ENCODE measurements around the gene PNPLA5. TPM values are rescaled to one million over a fixed set of nuclear protein-coding genes. Genes with fewer than 3 reads are reported as not detected.

PNPLA5 gene
- total RNA-seq, 1 donor from 2014 or later = not detected

- no peak for DNase-seq (ENCODE audit: extremely low spot score, unreplicated experiment)
- peaks cover 23% of the 10 kb centered on the region for H3K27me3 Mint-ChIP-seq (ENCODE audit: unreplicated experiment)
These were observed 40.5 kb downstream of the PNPLA5 start for GRCh38 chr22:43851058-43851978.

GRCh38 chr22:43850529-43850928, 41.3 kb downstream of the PNPLA5 start:
- DNase-seq (ENCODE audit: extremely low spot score, unreplicated experiment) = no peak
- Mint-ChIP-seq H3K36me3 (ENCODE audit: unreplicated experiment) (no peaks in the 10 kb centered on the region), H3K9me3 (ENCODE audit: unreplicated experiment) (no peaks in the 10 kb centered on the region), H3K4me3 (ENCODE audit: unreplicated experiment) (no peak overlapping the region), H3K27ac (ENCODE audit: unreplicated experiment) (no peak overlapping the region), H3K27me3 (ENCODE audit: unreplicated experiment) (peaks cover 25% of the 10 kb centered on the region), H3K4me1 (ENCODE audit: unreplicated experiment) (no peaks in the 10 kb centered on the region)
- TF ChIP-seq, protein P1, sequence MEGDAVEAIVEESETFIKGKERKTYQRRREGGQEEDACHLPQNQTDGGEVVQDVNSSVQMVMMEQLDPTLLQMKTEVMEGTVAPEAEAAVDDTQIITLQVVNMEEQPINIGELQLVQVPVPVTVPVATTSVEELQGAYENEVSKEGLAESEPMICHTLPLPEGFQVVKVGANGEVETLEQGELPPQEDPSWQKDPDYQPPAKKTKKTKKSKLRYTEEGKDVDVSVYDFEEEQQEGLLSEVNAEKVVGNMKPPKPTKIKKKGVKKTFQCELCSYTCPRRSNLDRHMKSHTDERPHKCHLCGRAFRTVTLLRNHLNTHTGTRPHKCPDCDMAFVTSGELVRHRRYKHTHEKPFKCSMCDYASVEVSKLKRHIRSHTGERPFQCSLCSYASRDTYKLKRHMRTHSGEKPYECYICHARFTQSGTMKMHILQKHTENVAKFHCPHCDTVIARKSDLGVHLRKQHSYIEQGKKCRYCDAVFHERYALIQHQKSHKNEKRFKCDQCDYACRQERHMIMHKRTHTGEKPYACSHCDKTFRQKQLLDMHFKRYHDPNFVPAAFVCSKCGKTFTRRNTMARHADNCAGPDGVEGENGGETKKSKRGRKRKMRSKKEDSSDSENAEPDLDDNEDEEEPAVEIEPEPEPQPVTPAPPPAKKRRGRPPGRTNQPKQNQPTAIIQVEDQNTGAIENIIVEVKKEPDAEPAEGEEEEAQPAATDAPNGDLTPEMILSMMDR (IDR thresholded peaks at IDR 0.05) = no peak

More at GRCh38 chr22:43851058-43851978, 40.5 kb downstream of the PNPLA5 start:
- Mint-ChIP-seq H3K36me3 (ENCODE audit: unreplicated experiment) (no peaks in the 10 kb centered on the region), H3K27ac (ENCODE audit: unreplicated experiment) (no peak overlapping the region), H3K4me3 (ENCODE audit: unreplicated experiment) (no peak overlapping the region), H3K4me1 (ENCODE audit: unreplicated experiment) (no peaks in the 10 kb centered on the region), H3K9me3 (ENCODE audit: unreplicated experiment) (no peaks in the 10 kb centered on the region)
- TF ChIP-seq, protein P1 (IDR thresholded peaks at IDR 0.05) = no peak

DNA sequence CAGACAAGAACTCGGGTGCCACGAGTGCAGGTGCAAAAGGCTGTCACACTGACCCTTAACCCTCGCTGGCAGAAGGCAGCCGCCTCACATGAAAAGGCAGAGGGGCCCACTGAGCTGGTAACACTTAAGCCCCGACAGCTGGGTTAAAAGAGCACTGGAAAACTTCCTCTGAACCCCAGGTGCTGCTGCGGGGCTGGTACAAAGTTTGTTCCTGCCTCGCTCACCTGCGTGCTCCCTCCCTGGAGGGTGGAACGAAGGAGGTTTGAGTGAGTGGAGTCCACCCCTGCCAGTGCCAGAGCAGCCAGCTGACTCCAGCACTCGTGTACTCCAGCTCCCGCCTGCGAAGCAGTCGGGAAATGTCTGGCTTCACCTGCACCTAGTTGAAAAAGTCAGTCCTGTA, 42.1 kb downstream of the PNPLA5 start:
- Mint-ChIP-seq H3K27ac (ENCODE audit: unreplicated experiment) (no peak overlapping the region), H3K4me3 (ENCODE audit: unreplicated experiment) (no peak overlapping the region), H3K27me3 (ENCODE audit: unreplicated experiment) (peaks cover 25% of the 10 kb centered on the region), H3K36me3 (ENCODE audit: unreplicated experiment) (no peaks in the 10 kb centered on the region), H3K9me3 (ENCODE audit: unreplicated experiment) (no peaks in the 10 kb centered on the region), H3K4me1 (ENCODE audit: unreplicated experiment) (no peaks in the 10 kb centered on the region)
- no peak for DNase-seq (ENCODE audit: extremely low spot score, unreplicated experiment)
- TF ChIP-seq, protein P1 (IDR thresholded peaks at IDR 0.05) = no peak

DNA sequence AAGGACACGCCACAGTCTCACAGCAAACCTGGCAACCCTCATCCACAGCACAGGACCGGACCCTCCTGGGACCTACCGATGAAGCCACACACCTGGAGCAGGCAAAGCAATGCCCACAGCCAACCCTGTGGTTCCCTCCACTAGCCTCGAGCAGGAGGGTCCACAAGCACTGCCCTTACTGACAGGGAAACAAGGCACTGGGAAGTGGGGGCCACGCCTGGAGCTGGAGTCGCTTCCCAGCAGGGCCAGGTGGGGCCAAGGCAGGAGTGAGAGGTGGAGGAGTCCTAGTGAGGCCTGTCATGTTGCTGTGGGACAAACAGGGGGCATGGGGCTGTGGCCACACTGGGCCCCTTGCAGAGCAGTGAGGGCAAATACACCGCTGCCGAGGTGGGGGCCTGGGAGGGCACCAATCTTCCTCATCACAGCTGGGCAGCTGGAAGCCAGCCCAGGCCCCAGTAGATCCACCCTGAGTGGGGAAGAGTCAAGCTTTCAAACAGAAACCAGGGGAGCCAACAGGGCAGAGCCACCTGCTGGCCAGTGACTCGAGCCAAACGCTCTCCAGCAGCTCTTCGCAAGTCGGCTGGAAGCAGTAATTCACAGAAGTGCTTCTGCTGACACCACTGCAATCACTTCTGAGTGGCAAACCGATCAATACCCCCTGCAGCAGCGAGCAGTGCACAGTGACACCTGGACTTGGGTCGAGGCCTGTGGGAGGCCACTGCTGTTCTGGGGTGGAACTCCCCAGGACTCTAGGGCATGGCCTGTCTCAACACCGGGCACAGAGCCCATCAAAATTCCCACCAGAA, 43.2 kb downstream of the PNPLA5 start:
- H3K4me1 Mint-ChIP-seq (ENCODE audit: unreplicated experiment) = no peaks in the 10 kb centered on the region
- H3K27ac Mint-ChIP-seq (ENCODE audit: unreplicated experiment) = no peak overlapping the region
- H3K36me3 Mint-ChIP-seq (ENCODE audit: unreplicated experiment) = no peaks in the 10 kb centered on the region
- no peak for DNase-seq (ENCODE audit: extremely low spot score, unreplicated experiment)
- TF ChIP-seq, protein P1 (IDR thresholded peaks at IDR 0.05) = peak; percentile 31
- no peaks in the 10 kb centered on the region for H3K9me3 Mint-ChIP-seq (ENCODE audit: unreplicated experiment)
- H3K27me3 Mint-ChIP-seq (ENCODE audit: unreplicated experiment) = peaks cover 25% of the 10 kb centered on the region
- no peak overlapping the region for H3K4me3 Mint-ChIP-seq (ENCODE audit: unreplicated experiment)
